Progenitor cell of endocrine pancreas (in vitro differentiated cells): Measurements from ENCODE around the gene MRPL12. TPM values are rescaled to one million over a fixed set of nuclear protein-coding genes. Genes with fewer than 3 reads are reported as not detected.

Experiments used
- DNase-seq: peaks from one replicate; pipeline ENCODE4 v3.0.0; 2021; ENCODE audit warnings: low spot score; ENCODE audit not compliant: unreplicated experiment
- H3K27ac Mint-ChIP-seq: 2 replicates; pipeline ENCODE4 v1.8.0; 2021; ENCODE audit warnings: mild to moderate bottlenecking, moderate library complexity, mixed read lengths
- H3K27me3 Mint-ChIP-seq: 2 replicates; pipeline ENCODE4 v1.8.0; 2021; ENCODE audit warnings: mixed read lengths
- H3K36me3 Mint-ChIP-seq: 2 replicates; pipeline ENCODE4 v1.8.0; 2022; ENCODE audit warnings: mixed read lengths; ENCODE audit not compliant: insufficient read depth
- H3K4me1 Mint-ChIP-seq: 2 replicates; pipeline ENCODE4 v1.8.0; 2021; ENCODE audit warnings: low read depth, mixed read lengths
- H3K4me3 Mint-ChIP-seq: 2 replicates; pipeline ENCODE4 v1.8.0; 2021; ENCODE audit warnings: low read depth, mild to moderate bottlenecking, moderate library complexity, mixed read lengths
- H3K9me3 Mint-ChIP-seq: 2 replicates; pipeline ENCODE4 v1.8.0; 2021; ENCODE audit warnings: low read depth, mixed read lengths
- total RNA-seq: library from RNA; stranded (reverse); gene quantifications from 2 replicates; pipeline ENCODE4 v1.2.1, GENCODE V29; 2021
- TF ChIP-seq, protein P1 (sequence below): fragments of 200-600 bp; sonication (generic); IDR thresholded peaks from one replicate; pipeline ENCODE4 v1.5.0; 2021; ENCODE audit warnings: antibody characterized with exemption, mild to moderate bottlenecking; ENCODE audit not compliant: unreplicated experiment

MRPL12 gene
- total RNA-seq, 1 donor from 2014 or later: 63.6 TPM

DNA sequence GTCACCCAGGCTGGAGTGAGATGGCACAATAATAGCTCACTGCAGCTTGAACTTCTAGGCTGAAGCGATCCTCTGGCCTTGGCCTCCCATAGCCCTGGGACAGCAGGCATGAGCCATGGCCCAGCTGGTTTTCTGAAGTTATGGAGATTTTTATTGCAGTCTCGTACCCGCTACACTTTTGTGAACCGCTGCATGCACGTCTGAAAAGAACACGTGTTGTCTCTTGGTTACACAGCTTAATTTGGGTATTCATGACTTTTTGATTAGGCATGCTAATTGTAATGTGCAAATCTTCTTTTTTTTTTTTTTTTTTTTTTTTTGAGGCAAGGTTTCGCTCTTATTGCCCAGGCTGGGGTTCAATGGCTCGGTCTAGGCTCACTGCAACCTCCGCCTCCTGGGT lies 22.3 kb downstream of the MRPL12 start:
- TF ChIP-seq, protein P1, sequence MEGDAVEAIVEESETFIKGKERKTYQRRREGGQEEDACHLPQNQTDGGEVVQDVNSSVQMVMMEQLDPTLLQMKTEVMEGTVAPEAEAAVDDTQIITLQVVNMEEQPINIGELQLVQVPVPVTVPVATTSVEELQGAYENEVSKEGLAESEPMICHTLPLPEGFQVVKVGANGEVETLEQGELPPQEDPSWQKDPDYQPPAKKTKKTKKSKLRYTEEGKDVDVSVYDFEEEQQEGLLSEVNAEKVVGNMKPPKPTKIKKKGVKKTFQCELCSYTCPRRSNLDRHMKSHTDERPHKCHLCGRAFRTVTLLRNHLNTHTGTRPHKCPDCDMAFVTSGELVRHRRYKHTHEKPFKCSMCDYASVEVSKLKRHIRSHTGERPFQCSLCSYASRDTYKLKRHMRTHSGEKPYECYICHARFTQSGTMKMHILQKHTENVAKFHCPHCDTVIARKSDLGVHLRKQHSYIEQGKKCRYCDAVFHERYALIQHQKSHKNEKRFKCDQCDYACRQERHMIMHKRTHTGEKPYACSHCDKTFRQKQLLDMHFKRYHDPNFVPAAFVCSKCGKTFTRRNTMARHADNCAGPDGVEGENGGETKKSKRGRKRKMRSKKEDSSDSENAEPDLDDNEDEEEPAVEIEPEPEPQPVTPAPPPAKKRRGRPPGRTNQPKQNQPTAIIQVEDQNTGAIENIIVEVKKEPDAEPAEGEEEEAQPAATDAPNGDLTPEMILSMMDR: no peak
- Mint-ChIP-seq H3K4me1 (no peaks in the 10 kb centered on the region), H3K27ac (no peak overlapping the region), H3K27me3 (peaks cover 11% of the 10 kb centered on the region), H3K9me3 (no peaks in the 10 kb centered on the region), H3K4me3 (no peak overlapping the region), H3K36me3 (no peaks in the 10 kb centered on the region)
- no peak for DNase-seq

- H3K27me3 Mint-ChIP-seq: peaks cover 14% of the 10 kb centered on the region
- H3K27ac Mint-ChIP-seq: no peak overlapping the region
- no peak for DNase-seq
- H3K9me3 Mint-ChIP-seq: no peaks in the 10 kb centered on the region
- TF ChIP-seq, protein P1: no peak
- H3K36me3 Mint-ChIP-seq: no peaks in the 10 kb centered on the region
- no peaks in the 10 kb centered on the region for H3K4me1 Mint-ChIP-seq
- no peak overlapping the region for H3K4me3 Mint-ChIP-seq
Measured at GRCh38 chr17:81726004-81726403, 22.8 kb downstream of the MRPL12 start.

DNA sequence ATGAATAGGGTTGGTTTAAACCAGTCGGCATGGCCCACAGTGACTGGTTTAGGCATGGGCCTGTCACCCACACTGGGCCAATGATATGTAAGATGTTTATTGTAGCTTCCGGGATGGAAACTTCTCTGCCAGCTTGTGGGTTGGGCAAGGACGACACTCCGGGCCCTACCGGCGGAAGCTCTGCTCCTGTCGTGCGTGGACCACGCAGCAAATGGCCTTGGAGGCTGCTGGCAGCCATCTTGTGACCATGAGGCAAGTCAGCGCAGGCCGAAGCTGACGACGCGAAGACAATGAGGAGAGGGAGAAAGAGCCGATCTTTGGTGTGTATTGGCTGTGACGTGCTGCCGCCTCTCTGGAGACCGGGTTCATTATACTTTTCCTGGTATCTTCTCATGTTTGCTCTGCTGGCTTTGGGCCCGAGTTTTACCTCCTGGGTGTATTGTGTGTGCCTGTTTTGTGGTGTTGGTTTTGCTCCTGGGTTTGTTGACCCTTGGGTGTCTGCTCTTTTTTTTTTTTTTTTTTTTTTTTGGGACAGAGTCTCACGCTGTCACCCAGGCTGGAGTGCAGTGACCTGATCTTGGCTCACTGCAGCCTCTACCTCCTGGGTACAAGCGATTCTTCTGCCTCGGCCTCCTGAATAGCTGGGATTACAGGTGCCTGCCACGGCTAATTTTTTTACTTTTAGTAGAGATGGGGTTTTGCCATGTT lies 24.3 kb downstream of the MRPL12 start:
- no peak overlapping the region for H3K4me3 Mint-ChIP-seq
- DNase-seq: no peak
- no peaks in the 10 kb centered on the region for H3K4me1 Mint-ChIP-seq
- H3K9me3 Mint-ChIP-seq: no peaks in the 10 kb centered on the region
- no peak overlapping the region for H3K27ac Mint-ChIP-seq
- peaks cover 15% of the 10 kb centered on the region for H3K27me3 Mint-ChIP-seq
- no peaks in the 10 kb centered on the region for H3K36me3 Mint-ChIP-seq
- TF ChIP-seq, protein P1: no peak

DNA sequence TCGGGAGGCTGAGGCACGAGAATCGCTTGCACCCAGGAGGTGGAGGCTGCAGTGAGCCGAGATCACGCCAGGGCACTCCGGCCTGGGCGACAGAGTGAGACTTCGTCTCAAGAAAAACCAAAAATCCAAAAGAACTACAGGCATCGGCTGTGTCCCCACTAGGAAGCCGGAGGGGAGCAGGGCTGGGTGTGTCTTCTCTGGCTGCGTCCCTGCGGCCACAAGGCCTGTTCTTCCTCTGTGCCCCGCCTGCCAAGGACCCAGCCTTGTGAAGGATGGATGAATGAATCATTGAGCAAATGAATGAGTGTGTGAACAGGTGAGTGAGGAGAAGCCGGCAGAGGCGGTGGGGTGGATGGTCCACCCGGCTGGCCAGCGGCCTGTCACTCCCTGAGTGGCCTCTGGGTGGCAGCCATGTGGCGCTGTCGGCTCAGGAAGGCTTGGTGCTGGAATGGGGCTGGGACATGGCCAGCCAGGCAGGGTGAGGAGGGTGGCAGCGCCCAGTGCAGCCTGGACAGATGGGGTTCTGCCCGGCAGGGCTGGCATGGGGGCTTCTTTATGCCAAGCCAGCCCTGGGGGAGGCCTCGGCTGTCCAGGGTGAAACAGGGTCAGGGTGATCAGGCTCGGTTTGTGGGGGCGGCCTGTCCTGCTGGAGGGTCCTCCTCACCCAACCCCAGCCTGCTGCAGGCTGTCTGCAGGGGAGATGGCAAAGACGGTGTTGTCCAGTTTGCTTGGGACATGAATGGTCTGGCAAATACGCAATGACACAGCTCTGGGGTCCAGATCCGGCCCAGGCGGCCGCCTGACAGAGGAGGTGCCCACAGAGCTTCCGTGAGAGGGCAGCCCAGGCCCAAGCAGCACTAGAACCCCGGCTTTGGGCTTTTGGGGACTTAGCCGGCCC lies 30.6 kb downstream of the MRPL12 start:
- Mint-ChIP-seq H3K4me1 (no peaks in the 10 kb centered on the region), H3K27me3 (peaks cover 19% of the 10 kb centered on the region), H3K9me3 (no peaks in the 10 kb centered on the region), H3K27ac (no peak overlapping the region), H3K36me3 (no peaks in the 10 kb centered on the region), H3K4me3 (no peak overlapping the region)
- TF ChIP-seq, protein P1: peak; percentile 91
- DNase-seq: peak; percentile 75

DNA sequence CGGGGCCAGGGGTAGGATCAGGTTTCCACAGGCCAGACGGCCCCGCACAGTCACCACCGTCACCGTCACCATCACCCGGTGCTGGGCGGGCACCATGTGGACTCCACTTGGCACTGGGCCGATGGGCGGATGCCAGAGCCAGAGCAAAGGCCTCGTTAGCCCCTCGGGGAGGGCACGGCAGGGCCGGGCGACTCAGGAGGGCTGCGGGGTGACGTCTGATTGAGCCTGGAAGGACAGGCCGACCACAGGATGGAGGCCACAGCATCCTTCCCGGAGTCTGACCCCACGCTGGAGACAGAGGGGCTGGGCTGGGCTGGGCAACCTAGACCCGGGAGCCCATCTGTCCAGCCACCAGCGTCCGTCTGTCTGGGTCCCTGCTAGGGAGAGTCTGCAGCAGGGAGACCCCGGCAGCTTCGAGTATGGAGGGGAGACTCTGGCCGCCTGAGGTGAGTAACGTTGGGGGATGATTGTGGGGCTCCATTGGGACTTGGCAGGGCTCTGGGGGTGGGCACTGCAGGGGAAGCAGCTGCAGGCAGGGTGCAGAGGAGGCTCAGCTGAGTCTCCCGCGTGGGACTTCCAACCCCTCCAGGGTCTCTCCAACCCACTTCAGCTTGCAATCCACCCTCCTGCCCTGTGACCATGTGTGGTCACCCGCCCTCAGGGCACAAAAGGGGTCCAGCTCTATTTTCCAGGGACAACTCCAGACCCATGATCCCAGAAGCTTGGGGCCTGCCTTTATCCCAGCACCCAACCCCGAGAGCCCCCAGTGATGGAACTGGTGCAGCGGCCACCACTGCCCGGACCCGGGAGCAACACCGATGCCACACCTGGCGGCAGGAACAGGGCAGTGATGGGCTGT lies 31.5 kb downstream of the MRPL12 start:
- H3K27ac Mint-ChIP-seq: no peak overlapping the region
- TF ChIP-seq, protein P1: no peak
- DNase-seq: no peak
- H3K9me3 Mint-ChIP-seq: no peaks in the 10 kb centered on the region
- H3K36me3 Mint-ChIP-seq: no peaks in the 10 kb centered on the region
- H3K4me3 Mint-ChIP-seq: no peak overlapping the region
- peaks cover 19% of the 10 kb centered on the region for H3K27me3 Mint-ChIP-seq
- H3K4me1 Mint-ChIP-seq: no peaks in the 10 kb centered on the region
